OCI-LY3 (cell line): ENCODE data around the gene CTNS.

ENCODE experiments used
- H2AFZ ChIP-seq: fragments of 200-600, 300-600 bp; shearing (Covaris generic); 2 replicates; pipeline ENCODE4 v1.6.0; 2014; ENCODE audit warnings: antibody characterized with exemption, low read depth, low read length
- H3K27ac ChIP-seq: fragments of 200-600, 300-600 bp; sonication (generic); 2 replicates; pipeline ENCODE4 v1.5.1; 2014; ENCODE audit warnings: mild to moderate bottlenecking, low read length, moderate library complexity, mixed read lengths
- H3K27me3 ChIP-seq: fragments of 200-600, 300-600 bp; sonication (generic); 2 replicates; pipeline ENCODE4 v1.6.1; 2014; ENCODE audit warnings: low read depth, low read length, mixed read lengths
- H3K36me3 ChIP-seq: fragments of 200-600, 300-600 bp; sonication (generic); replicated peaks from 2 replicates; pipeline ENCODE3; 2014; ENCODE audit warnings: low read depth, low read length, mixed read lengths
- H3K4me1 ChIP-seq: fragments of 300-600, 200-600 bp; sonication (generic); 2 replicates; pipeline ENCODE4 v1.6.1; 2014; ENCODE audit warnings: low read length, mixed read lengths
- H3K4me2 ChIP-seq: fragments of 200-600, 300-600 bp; sonication (generic); 2 replicates; pipeline ENCODE4 v1.6.1; 2014; ENCODE audit warnings: low read length, mixed read lengths
- H3K4me3 ChIP-seq: fragments of 300-600, 200-600 bp; sonication (generic); 2 replicates; pipeline ENCODE4 v1.5.1; 2014; ENCODE audit warnings: antibody characterized with exemption, mild to moderate bottlenecking, low read length, moderate library complexity
- H3K79me2 ChIP-seq: fragments of 300-600, 200-600 bp; shearing (Covaris generic); 2 replicates; pipeline ENCODE4 v1.6.1; 2014; ENCODE audit warnings: mild to moderate bottlenecking, low read length, mixed read lengths
- H3K9ac ChIP-seq: fragments of 300-600, 200-600 bp; shearing (Covaris generic); 2 replicates; pipeline ENCODE4 v1.6.0; 2014; ENCODE audit warnings: mild to moderate bottlenecking, low read length, moderate library complexity
- H3K9me3 ChIP-seq: fragments of 200-600, 300-600 bp; shearing (Covaris generic); 2 replicates; pipeline ENCODE4 v1.6.1; 2014; ENCODE audit warnings: low read length, mixed read lengths; ENCODE audit not compliant: insufficient read depth
- H4K20me1 ChIP-seq: fragments of 200-600, 300-600 bp; sonication (generic); 2 replicates; pipeline ENCODE4 v1.6.1; 2016; ENCODE audit warnings: low read length, mixed read lengths; ENCODE audit not compliant: insufficient read depth
- CTCF ChIP-seq: fragments of 200-600, 300-600 bp; sonication (generic); IDR thresholded peaks from 2 replicates; pipeline ENCODE4 v1.5.1; 2014; ENCODE audit warnings: antibody characterized with exemption, low read length, low read depth
- EZH2phosphoT487 ChIP-seq: fragments of 200-600 bp; shearing (Covaris generic); IDR thresholded peaks from 2 replicates; pipeline ENCODE4 v1.6.1; 2018; ENCODE audit warnings: antibody characterized with exemption, mixed run types, low read depth

The CTNS gene

GRCh38 chr17:3613124-3613523 lies 23.4 kb upstream of the CTNS start:
- no peaks in the 10 kb centered on the region for H3K9me3 ChIP-seq
- peaks cover 3% of the 10 kb centered on the region for H3K36me3 ChIP-seq
- no peaks in the 10 kb centered on the region for H3K79me2 ChIP-seq
- H3K27me3 ChIP-seq = no peaks in the 10 kb centered on the region
- H3K4me2 ChIP-seq = no peak overlapping the region
- H2AFZ ChIP-seq = no peak overlapping the region
- no peak for TF ChIP-seq CTCF
- H4K20me1 ChIP-seq = no peaks in the 10 kb centered on the region
- no peak overlapping the region for H3K9ac ChIP-seq
- H3K27ac ChIP-seq = no peak overlapping the region
- H3K4me1 ChIP-seq = no peaks in the 10 kb centered on the region
- no peak overlapping the region for H3K4me3 ChIP-seq

GRCh38 chr17:3615160-3615870 lies 21.2 kb upstream of the CTNS start:
- TF ChIP-seq CTCF (no peak), EZH2phosphoT487 (no peak)
- H3K4me2 ChIP-seq = no peak overlapping the region
- H3K27me3 ChIP-seq = no peaks in the 10 kb centered on the region
- no peaks in the 10 kb centered on the region for H3K4me1 ChIP-seq
- H3K9ac ChIP-seq = no peak overlapping the region
- peaks cover 3% of the 10 kb centered on the region for H3K36me3 ChIP-seq
- no peaks in the 10 kb centered on the region for H3K9me3 ChIP-seq
- no peaks in the 10 kb centered on the region for H3K79me2 ChIP-seq
- H4K20me1 ChIP-seq = no peaks in the 10 kb centered on the region
- no peak overlapping the region for H2AFZ ChIP-seq
- H3K27ac ChIP-seq = no peak overlapping the region
- no peak overlapping the region for H3K4me3 ChIP-seq

GRCh38 chr17:3621146-3621720 lies 15.3 kb upstream of the CTNS start:
- no peak overlapping the region for H3K4me3 ChIP-seq
- no peaks in the 10 kb centered on the region for H3K9me3 ChIP-seq
- H3K4me1 ChIP-seq = no peaks in the 10 kb centered on the region
- TF ChIP-seq EZH2phosphoT487 (no peak), CTCF (no peak)
- H3K9ac ChIP-seq = no peak overlapping the region
- no peaks in the 10 kb centered on the region for H4K20me1 ChIP-seq
- no peaks in the 10 kb centered on the region for H3K27me3 ChIP-seq
- no peak overlapping the region for H3K27ac ChIP-seq
- H2AFZ ChIP-seq = no peak overlapping the region
- H3K4me2 ChIP-seq = no peak overlapping the region
- no peaks in the 10 kb centered on the region for H3K79me2 ChIP-seq
- no peaks in the 10 kb centered on the region for H3K36me3 ChIP-seq

GRCh38 chr17:3622977-3623594 lies 13.5 kb upstream of the CTNS start:
- no peaks in the 10 kb centered on the region for H4K20me1 ChIP-seq
- H3K4me1 ChIP-seq = no peaks in the 10 kb centered on the region
- no peak overlapping the region for H2AFZ ChIP-seq
- H3K36me3 ChIP-seq = no peaks in the 10 kb centered on the region
- no peak overlapping the region for H3K27ac ChIP-seq
- no peaks in the 10 kb centered on the region for H3K79me2 ChIP-seq
- H3K9ac ChIP-seq = no peak overlapping the region
- H3K4me2 ChIP-seq = no peak overlapping the region
- TF ChIP-seq CTCF = no peak
- no peak for TF ChIP-seq EZH2phosphoT487
- H3K9me3 ChIP-seq = no peaks in the 10 kb centered on the region
- H3K4me3 ChIP-seq = no peak overlapping the region
- H3K27me3 ChIP-seq = no peaks in the 10 kb centered on the region
